ENCODE measurements around the gene PUSL1.

PUSL1 gene

DNA sequence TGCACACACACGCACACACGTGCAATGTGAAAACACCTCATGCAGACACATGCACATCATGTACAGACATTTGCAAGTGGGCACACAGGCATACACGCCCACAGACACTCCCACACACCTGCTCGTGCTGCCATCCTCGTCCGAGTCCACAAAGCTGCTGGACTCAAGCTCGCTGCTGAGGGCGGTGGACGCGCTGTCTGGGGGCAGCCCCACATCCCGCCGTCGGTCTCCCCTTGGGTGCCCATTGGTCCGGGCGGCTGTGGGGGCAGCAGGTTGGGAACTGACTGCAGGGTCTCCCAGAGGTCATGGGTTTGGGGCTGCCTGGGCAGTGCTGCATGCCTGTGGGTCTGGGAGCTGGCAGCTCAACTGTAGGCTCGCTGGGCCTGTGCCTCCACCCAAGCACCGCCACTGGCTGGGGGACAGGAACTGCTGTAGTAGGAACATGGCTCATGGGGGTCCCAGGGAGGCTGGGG is 33.2 kb downstream of the PUSL1 start:
- ChIA-PET CTCF (interaction anchor here (1.2 kb wide), 1 partner anchor 29 kb away, joined by 4 read pairs; no protein-coding TSS in a partner anchor), POLR2A (no interaction called here)
- DNase-seq = no peak
- Histone ChIP-seq H3K27me3 (replicated peaks in 2 of 5; ENCODE audit: control insufficient read depth in 4 of 5, insufficient read depth in 5 of 5, low read length in 4 of 5) (no peaks in the 10 kb centered on the region), H3K27ac (ENCODE audit: insufficient read depth in 1 of 2, low read depth in 1 of 2, low read length in 2 of 2, poor library complexity in 1 of 2, severe bottlenecking in 2 of 2) (no peak overlapping the region), H3K36me3 (ENCODE audit: control insufficient read depth in 4 of 4, insufficient read depth in 4 of 4, low read length in 3 of 4) (peaks cover 3 to 46% (median 21%) of the 10 kb centered on the region in 4 experiments), H3K4me1 (ENCODE audit: control extremely low read depth in 1 of 4, control insufficient read depth in 4 of 4, insufficient read depth in 4 of 4, low read length in 3 of 4) (no peaks in the 10 kb centered on the region), H3K4me3 (ENCODE audit: control insufficient read depth in 1 of 7, extremely low read depth in 1 of 7, insufficient read depth in 4 of 7, low read depth in 2 of 7, low read length in 6 of 7) (no peak overlapping the region), H3K9me3 (ENCODE audit: control extremely low read depth in 1 of 5, control insufficient read depth in 4 of 5, insufficient read depth in 2 of 5, low read depth in 1 of 5, low read length in 4 of 5) (no peaks in the 10 kb centered on the region)
- 95% methylated on average over 15 of the region's 17 CpGs for WGBS (ENCODE audit: insufficient coverage)

DNA sequence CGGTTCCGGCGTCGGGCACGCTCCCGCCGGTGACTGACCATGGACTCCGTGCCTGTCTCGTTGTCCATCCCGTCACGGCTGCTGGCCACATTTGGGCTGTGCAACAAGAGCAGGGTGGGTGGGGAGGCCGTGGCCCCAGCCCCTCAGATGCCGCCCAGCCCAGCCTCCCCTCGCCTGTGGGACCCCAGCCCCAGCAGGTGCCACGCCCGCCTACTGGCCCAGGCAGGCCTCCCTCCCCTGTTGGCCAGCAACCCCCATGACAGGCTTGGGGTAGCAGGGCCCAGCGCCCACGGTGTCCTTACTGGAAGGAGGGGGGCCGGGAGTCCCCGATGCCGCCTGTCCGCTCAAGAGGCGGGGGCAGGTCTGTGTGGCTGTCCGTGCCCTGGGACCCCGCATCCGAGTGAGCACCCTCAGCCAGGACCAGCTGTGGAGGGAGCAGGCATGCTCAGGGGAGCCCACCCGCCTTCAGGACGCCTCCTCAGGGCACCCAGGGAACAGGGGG is 33.7 kb downstream of the PUSL1 start:
- Histone ChIP-seq H3K27me3 (replicated peaks in 2 of 5; ENCODE audit: control insufficient read depth in 4 of 5, insufficient read depth in 5 of 5, low read length in 4 of 5) (no peaks in the 10 kb centered on the region), H3K4me1 (ENCODE audit: control extremely low read depth in 1 of 4, control insufficient read depth in 4 of 4, insufficient read depth in 4 of 4, low read length in 3 of 4) (peaks cover 0 to 1% (median under 1%) of the 10 kb centered on the region in 4 experiments), H3K4me3 (ENCODE audit: control insufficient read depth in 1 of 7, extremely low read depth in 1 of 7, insufficient read depth in 4 of 7, low read depth in 2 of 7, low read length in 6 of 7) (no peak overlapping the region), H3K9me3 (ENCODE audit: control extremely low read depth in 1 of 5, control insufficient read depth in 4 of 5, insufficient read depth in 2 of 5, low read depth in 1 of 5, low read length in 4 of 5) (no peaks in the 10 kb centered on the region), H3K27ac (ENCODE audit: insufficient read depth in 1 of 2, low read depth in 1 of 2, low read length in 2 of 2, poor library complexity in 1 of 2, severe bottlenecking in 2 of 2) (no peak overlapping the region), H3K36me3 (ENCODE audit: control insufficient read depth in 4 of 4, insufficient read depth in 4 of 4, low read length in 3 of 4) (peaks cover 3 to 42% (median 21%) of the 10 kb centered on the region in 4 experiments)
- ChIA-PET CTCF (interaction anchor here (1.2 kb wide), 1 partner anchor 29 kb away, joined by 4 read pairs; no protein-coding TSS in a partner anchor), POLR2A (no interaction called here)
- WGBS (ENCODE audit: insufficient coverage) = 97% methylated on average over 11 of the region's 28 CpGs
- no peak for DNase-seq

DNA sequence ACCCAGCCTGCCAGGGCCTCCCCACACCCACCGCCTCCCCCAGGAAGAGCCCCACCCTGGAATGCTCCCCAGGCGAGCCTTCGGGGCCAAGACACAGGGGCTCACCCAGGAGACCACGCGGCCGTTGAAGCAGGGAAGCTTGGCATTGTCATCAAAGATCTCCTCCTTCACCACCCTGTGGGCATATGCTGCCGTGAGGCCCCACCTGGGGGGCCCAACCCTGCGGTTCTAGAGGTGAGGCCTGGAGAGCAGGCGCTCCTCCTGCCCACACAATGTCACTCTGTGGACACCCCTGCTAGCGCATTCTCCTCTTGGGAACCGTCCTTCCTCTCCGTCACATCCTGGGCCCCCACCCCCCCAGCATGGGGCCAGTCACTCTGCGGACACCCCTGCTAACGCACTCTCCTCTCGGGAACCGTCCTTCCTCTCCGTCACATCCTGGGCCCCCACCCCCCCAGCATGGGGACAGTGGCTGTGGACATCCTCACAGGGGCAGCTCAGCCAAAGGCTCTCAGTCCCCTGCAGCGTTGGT is 34.3 kb downstream of the PUSL1 start:
- no peaks in the 10 kb centered on the region for H3K9me3 ChIP-seq (ENCODE audit: control extremely low read depth in 1 of 5, control insufficient read depth in 4 of 5, insufficient read depth in 2 of 5, low read depth in 1 of 5, low read length in 4 of 5)
- ChIA-PET CTCF (interaction anchor here (0.7 to 1.2 kb wide), 2 partner anchors 28 to 231 kb away, joined by 3 to 4 read pairs; no protein-coding TSS in a partner anchor), POLR2A (no interaction called here)
- peaks cover 0 to 5% (median 3%) of the 10 kb centered on the region in 4 experiments for H3K4me1 ChIP-seq (ENCODE audit: control extremely low read depth in 1 of 4, control insufficient read depth in 4 of 4, insufficient read depth in 4 of 4, low read length in 3 of 4)
- peaks cover 3 to 37% (median 18%) of the 10 kb centered on the region in 4 experiments for H3K36me3 ChIP-seq (ENCODE audit: control insufficient read depth in 4 of 4, insufficient read depth in 4 of 4, low read length in 3 of 4)
- 92% methylated on average over 9 of the region's 18 CpGs for WGBS (ENCODE audit: insufficient coverage)
- no peaks in the 10 kb centered on the region for H3K27me3 ChIP-seq (replicated peaks in 2 of 5; ENCODE audit: control insufficient read depth in 4 of 5, insufficient read depth in 5 of 5, low read length in 4 of 5)
- H3K27ac ChIP-seq (ENCODE audit: insufficient read depth in 1 of 2, low read depth in 1 of 2, low read length in 2 of 2, poor library complexity in 1 of 2, severe bottlenecking in 2 of 2) = no peak overlapping the region
- no peak overlapping the region for H3K4me3 ChIP-seq (ENCODE audit: control insufficient read depth in 1 of 7, extremely low read depth in 1 of 7, insufficient read depth in 4 of 7, low read depth in 2 of 7, low read length in 6 of 7)
- DNase-seq = no peak

DNA sequence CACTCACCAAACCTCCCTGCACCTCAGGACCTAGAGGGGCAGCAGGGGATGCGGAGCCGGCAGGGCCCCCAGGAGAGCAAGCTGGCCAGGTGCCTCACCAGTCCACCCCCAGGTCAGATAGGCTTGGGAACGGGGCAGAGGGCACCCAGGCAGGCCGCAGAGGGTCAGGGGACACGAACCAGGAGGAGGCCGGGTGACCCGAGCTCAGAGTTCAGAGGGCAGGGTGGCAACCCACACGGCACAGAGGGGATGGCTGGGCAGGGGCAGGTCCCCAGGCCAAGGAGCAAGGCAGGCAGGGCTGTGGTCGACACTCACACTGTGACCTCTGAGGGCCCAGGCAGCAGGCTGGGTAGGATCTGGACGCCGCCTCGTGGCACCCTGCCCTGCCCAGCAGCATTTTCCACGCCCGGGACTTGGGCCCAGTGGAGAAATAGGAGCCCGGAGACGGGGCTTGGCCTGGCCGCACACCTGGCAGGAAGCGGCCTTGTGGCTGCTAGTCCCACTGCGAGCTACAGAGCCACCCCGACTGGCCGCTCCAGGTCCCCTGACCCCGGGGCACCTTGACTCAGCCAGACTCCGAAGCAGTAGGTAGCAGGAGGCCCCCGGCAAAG is 35.5 kb downstream of the PUSL1 start:
- Histone ChIP-seq H3K9me3 (ENCODE audit: control extremely low read depth in 1 of 5, control insufficient read depth in 4 of 5, insufficient read depth in 2 of 5, low read depth in 1 of 5, low read length in 4 of 5) (no peaks in the 10 kb centered on the region), H3K4me3 (ENCODE audit: control insufficient read depth in 1 of 7, extremely low read depth in 1 of 7, insufficient read depth in 4 of 7, low read depth in 2 of 7, low read length in 6 of 7) (no peak overlapping the region), H3K36me3 (ENCODE audit: control insufficient read depth in 4 of 4, insufficient read depth in 4 of 4, low read length in 3 of 4) (peaks cover 3 to 29% (median 14%) of the 10 kb centered on the region in 4 experiments), H3K4me1 (ENCODE audit: control extremely low read depth in 1 of 4, control insufficient read depth in 4 of 4, insufficient read depth in 4 of 4, low read length in 3 of 4) (peaks cover 0 to 17% (median 14%) of the 10 kb centered on the region in 4 experiments), H3K27me3 (replicated peaks in 2 of 5; ENCODE audit: control insufficient read depth in 4 of 5, insufficient read depth in 5 of 5, low read length in 4 of 5) (no peaks in the 10 kb centered on the region), H3K27ac (ENCODE audit: insufficient read depth in 1 of 2, low read depth in 1 of 2, low read length in 2 of 2, poor library complexity in 1 of 2, severe bottlenecking in 2 of 2) (no peak overlapping the region)
- CTCF ChIA-PET = no interaction called here
- POLR2A ChIA-PET = interaction anchor here (0.8 kb wide), 1 partner anchor 9 kb away, joined by 4 read pairs; no protein-coding TSS in a partner anchor
- 95% methylated on average over 24 of the region's 24 CpGs for whole genome bisulfite sequencing (ENCODE audit: insufficient coverage)
- no peak for DNase-seq

DNA sequence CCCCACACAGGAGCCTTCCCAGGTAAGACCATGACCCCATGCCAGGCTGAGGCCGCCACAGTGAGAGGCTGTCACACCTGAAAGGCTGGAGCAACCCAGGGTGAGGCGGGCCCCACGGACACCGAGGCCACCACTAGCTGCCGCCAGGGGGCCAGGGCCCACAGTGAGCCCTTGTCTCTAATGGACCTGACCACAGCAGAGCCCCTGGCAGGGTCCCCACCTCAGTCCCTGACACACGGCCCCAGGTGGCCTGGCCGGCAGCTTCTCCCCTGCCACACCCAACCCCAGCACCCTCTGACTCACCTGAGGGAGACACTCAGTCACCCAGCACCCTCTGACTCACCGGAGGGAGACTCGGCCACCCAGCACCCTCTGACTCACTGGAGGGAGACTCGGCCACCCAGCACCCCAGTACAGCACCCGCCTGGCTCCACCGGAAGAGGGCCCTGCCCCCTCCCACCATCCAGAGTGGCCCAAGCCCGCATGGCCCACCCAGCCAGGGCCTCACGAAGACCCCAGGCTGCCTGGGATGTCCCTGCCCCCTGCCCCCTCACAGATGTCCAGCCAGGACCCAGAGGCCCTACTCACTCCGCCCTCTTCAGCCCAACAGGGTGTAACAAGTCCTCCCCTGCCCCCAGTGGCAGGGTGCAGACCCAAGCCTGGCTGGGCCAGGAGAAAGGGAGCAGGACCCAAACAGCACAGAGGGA is 36.4 kb downstream of the PUSL1 start:
- H3K27ac ChIP-seq (ENCODE audit: insufficient read depth in 1 of 2, low read depth in 1 of 2, low read length in 2 of 2, poor library complexity in 1 of 2, severe bottlenecking in 2 of 2) = no peak overlapping the region
- no peaks in the 10 kb centered on the region for H3K9me3 ChIP-seq (ENCODE audit: control extremely low read depth in 1 of 5, control insufficient read depth in 4 of 5, insufficient read depth in 2 of 5, low read depth in 1 of 5, low read length in 4 of 5)
- no peak for DNase-seq
- peaks cover 0 to 17% (median 15%) of the 10 kb centered on the region in 4 experiments for H3K4me1 ChIP-seq (ENCODE audit: control extremely low read depth in 1 of 4, control insufficient read depth in 4 of 4, insufficient read depth in 4 of 4, low read length in 3 of 4)
- WGBS (ENCODE audit: insufficient coverage) = over 99% methylated on average over 12 of the region's 15 CpGs
- H3K4me3 ChIP-seq (ENCODE audit: control insufficient read depth in 1 of 7, extremely low read depth in 1 of 7, insufficient read depth in 4 of 7, low read depth in 2 of 7, low read length in 6 of 7) = no peak overlapping the region
- no peaks in the 10 kb centered on the region for H3K27me3 ChIP-seq (replicated peaks in 2 of 5; ENCODE audit: control insufficient read depth in 4 of 5, insufficient read depth in 5 of 5, low read length in 4 of 5)
- ChIA-PET CTCF (interaction anchor here (2.2 kb wide), 1 partner anchor 27 kb away, joined by 7 read pairs; no protein-coding TSS in a partner anchor), POLR2A (no interaction called here)
- H3K36me3 ChIP-seq (ENCODE audit: control insufficient read depth in 4 of 4, insufficient read depth in 4 of 4, low read length in 3 of 4) = peaks cover 3 to 22% (median 11%) of the 10 kb centered on the region in 4 experiments

DNA sequence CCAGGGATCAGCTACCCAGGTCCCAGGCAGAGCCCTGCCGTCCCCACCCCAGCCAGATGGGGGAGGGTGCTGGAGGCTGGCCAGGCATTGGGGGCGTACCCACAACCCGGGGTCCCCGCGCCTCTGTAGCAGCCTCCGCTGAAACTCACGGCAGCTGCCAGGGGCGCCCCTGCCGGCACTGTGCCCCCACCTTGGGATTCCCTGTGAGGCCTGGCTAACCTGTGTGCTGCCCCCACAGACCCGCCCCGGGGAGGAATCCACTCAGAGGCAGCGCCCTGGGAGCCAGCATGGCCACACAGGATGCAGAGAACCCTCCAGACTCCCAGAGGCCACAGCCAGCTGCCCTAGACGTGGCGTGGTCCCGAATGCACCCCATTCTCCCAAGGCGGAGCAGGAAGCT is 37.0 kb downstream of the PUSL1 start:
- CTCF ChIA-PET = interaction anchor here (2.2 kb wide), 1 partner anchor 26 kb away, joined by 7 read pairs; no protein-coding TSS in a partner anchor
- H3K27ac ChIP-seq (ENCODE audit: insufficient read depth in 1 of 2, low read depth in 1 of 2, low read length in 2 of 2, poor library complexity in 1 of 2, severe bottlenecking in 2 of 2) = no peak overlapping the region
- peaks cover 3 to 17% (median 8%) of the 10 kb centered on the region in 4 experiments for H3K36me3 ChIP-seq (ENCODE audit: control insufficient read depth in 4 of 4, insufficient read depth in 4 of 4, low read length in 3 of 4)
- no peaks in the 10 kb centered on the region for H3K27me3 ChIP-seq (replicated peaks in 2 of 5; ENCODE audit: control insufficient read depth in 4 of 5, insufficient read depth in 5 of 5, low read length in 4 of 5)
- peaks cover 0 to 17% (median 15%) of the 10 kb centered on the region in 4 experiments for H3K4me1 ChIP-seq (ENCODE audit: control extremely low read depth in 1 of 4, control insufficient read depth in 4 of 4, insufficient read depth in 4 of 4, low read length in 3 of 4)
- no peak overlapping the region for H3K4me3 ChIP-seq (ENCODE audit: control insufficient read depth in 1 of 7, extremely low read depth in 1 of 7, insufficient read depth in 4 of 7, low read depth in 2 of 7, low read length in 6 of 7)
- H3K9me3 ChIP-seq (ENCODE audit: control extremely low read depth in 1 of 5, control insufficient read depth in 4 of 5, insufficient read depth in 2 of 5, low read depth in 1 of 5, low read length in 4 of 5) = no peaks in the 10 kb centered on the region
- POLR2A ChIA-PET = no interaction called here
- 98% methylated on average over 14 of the region's 16 CpGs for WGBS (ENCODE audit: insufficient coverage)
- no peak for DNase-seq

All from common myeloid progenitor, CD34-positive (primary cell).